GM10266 (cell line): ENCODE results near the gene PRKCI.
"Not testable (repeated sequence)": the region's sequence is repeated elsewhere in the genome, so short reads cannot be mapped to it uniquely, and the experiment has no call there.

Experiments
- DNase-seq: peaks from one replicate; pipeline ENCODE4 v3.0.0; 2012; ENCODE audit errors: extremely low spot score
- CTCF ChIP-seq: IDR thresholded peaks from 2 replicates; pipeline ENCODE4 v1.5.1; 2012; ENCODE audit warnings: mild to moderate bottlenecking, low read depth; ENCODE audit not compliant: control insufficient read depth, insufficient read depth; ENCODE audit errors: missing control alignments

Gene PRKCI

DNA sequence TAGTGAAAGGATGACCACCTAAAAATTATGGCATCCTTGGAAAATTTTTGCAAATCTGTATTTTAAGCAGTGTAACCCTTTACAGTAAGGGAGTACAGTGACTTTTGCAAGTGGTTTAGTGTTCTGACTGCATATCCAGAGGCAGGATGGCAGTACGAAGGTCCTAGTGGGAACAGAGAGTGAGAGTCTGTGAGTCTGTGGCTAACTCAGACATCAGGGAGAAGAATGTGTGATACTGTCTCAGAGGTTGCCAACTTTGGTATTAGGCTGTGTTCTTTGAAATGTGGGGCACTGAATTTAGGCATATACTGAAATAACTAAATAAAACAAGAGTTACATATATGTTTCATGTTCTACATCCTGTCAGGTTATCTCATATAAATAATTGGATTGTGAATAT is 25.7 kb downstream of the PRKCI start:
- DNase-seq = peak; percentile 35
- TF ChIP-seq CTCF = no peak

DNA sequence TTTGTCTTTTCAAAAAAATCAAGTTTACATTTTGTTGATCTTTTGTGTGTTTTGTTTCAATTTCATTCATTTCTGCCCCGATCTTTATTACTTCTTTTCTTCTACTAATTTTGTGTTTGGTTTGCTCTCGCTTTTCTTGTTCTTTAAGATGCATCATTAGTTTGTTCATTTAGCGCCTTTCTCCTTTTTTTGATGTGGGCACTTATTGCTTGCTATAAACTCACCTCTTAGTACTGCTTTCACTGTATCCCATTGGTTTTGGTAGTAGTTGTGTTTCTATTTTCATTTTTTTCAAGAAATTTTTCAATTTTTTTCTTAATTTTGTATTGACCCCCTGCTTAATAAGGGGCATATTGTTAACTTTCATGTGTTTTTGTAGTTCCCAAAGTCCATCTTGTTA is 34.4 kb downstream of the PRKCI start:
- no peak for DNase-seq
- TF ChIP-seq CTCF = no peak

DNA sequence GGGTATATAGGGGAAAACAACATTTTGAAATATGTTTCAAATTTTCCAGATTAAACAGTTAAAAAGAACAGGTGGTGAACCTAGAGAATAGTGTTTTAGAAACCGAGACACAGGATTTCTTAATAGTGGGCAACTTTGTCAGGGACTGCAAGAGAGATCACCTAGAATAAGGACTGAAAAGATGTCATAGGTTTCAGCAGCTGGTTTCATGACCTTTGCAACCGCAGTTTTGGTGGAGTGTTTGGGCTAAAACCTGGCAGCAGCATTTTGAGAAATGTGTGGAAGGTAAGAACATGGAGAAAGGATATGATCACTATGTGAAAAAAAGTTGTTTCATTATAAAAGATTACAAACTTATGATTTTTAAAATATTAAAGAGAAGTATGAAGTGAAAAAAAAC is 34.9 kb downstream of the PRKCI start:
- peak; percentile 24 for DNase-seq
- no peak for TF ChIP-seq CTCF

- no peak for TF ChIP-seq CTCF
- DNase-seq = no peak
Measured at GRCh38 chr3:170258105-170258487, 35.9 kb downstream of the PRKCI start.

- DNase-seq = no peak
- TF ChIP-seq CTCF = no peak
Measured at GRCh38 chr3:170259907-170260306, 37.7 kb downstream of the PRKCI start.

DNA sequence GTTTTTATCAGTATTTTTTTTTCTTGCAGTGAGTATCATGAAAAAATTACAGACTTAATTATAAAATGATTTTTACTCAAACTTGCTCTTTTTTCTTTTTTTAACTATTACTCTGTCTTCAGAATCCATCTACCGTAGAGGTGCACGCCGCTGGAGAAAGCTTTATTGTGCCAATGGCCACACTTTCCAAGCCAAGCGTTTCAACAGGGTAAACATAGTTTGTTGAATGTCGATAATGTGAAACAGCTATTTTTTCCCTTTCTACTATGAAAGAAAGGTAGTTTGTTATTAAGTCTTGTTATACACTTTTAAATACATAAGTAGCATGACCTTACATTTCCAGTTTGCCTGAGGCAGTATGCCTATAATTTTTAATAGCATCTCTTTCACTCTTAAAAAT is 45.6 kb downstream of the PRKCI start:
- no peak for DNase-seq
- TF ChIP-seq CTCF = no peak

DNA sequence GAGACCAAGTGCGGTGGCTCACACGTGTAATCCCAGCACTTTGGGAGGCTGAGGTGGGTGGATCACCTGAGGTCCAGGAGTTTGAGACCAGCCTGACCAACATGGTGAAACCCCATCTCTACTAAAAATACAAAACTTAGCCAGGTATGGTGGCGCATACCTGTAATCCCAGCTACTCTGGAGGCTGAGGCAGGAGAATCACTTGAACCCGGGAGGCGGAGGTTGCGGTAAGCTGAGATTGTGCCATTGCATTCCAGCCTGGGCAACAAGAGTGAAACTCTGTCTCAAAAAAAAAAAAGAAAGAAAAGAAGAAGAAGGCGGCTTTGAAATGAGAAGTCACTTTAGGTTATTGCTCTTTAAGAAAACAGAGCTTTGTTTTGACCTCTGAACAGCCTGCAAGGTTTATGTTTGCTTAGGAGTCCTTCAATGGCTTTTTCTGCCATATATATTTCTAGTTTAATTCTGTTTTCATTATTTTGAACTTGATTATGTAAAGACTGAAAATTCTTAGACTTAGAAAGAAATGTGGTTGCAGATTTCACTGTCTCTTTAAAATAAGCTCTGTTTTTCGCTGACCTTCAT is 47.5 kb downstream of the PRKCI start:
- DNase-seq = not testable (repeated sequence)

DNA sequence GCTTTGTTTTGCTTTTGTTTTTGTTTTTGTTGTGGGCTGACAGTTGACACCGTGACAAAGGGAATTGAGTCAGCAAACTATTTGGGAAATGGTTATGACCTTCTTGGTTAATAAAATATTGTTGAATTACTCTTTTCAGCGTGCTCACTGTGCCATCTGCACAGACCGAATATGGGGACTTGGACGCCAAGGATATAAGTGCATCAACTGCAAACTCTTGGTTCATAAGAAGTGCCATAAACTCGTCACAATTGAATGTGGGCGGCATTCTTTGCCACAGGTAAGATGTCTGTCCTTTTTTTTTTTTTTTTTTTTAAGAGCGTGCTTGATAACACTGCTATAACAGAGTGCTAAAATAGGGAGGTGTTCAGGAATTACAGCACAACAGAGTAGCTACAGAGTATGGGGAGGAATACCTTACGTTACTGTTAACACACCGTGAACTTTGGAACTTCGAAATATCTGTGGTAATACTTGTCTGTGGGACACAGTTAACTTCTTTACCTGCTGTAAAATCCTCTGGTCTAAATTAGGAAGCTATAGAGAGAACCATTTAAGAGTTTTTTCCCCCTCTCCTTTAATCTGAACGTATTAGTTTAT is 48.2 kb downstream of the PRKCI start:
- TF ChIP-seq CTCF = no peak
- DNase-seq = no peak
